DND-41 (cell line): ENCODE data around the gene MARVELD2.

Experiments
- ATAC-seq: fragments of 200-7000 bp; cut with Tn5 transposase; 3 replicates; pipeline ENCODE4 v1.9.1; 2021; ENCODE audit warnings: low read depth; ENCODE audit not compliant: insufficient read depth
- DNase-seq: peaks from one replicate; pipeline ENCODE4 v3.0.0-alpha.2; 2020
- H2AFZ ChIP-seq: 2 replicates; pipeline ENCODE4 v1.6.0; 2012; ENCODE audit warnings: low read depth, low read length
- H3K27ac ChIP-seq: 2 replicates; pipeline ENCODE4 v1.5.1; 2012; ENCODE audit warnings: low read length, inconsistent platforms
- H3K27me3 ChIP-seq: fragments of 200-600 bp; sonication (generic); 2 replicates; pipeline ENCODE4 v1.6.0; 2012; ENCODE audit warnings: low read length, mild to moderate bottlenecking, inconsistent platforms; ENCODE audit not compliant: insufficient read depth, poor library complexity
- H3K36me3 ChIP-seq: 2 replicates; pipeline ENCODE4 v1.5.1; 2012; ENCODE audit warnings: low read length, inconsistent platforms; ENCODE audit not compliant: insufficient read depth
- H3K4me1 ChIP-seq: 2 replicates; pipeline ENCODE4 v1.5.1; 2012; ENCODE audit warnings: mild to moderate bottlenecking, low read length; ENCODE audit not compliant: insufficient read depth
- H3K4me2 ChIP-seq: 2 replicates; pipeline ENCODE4 v1.6.0; 2012; ENCODE audit warnings: mild to moderate bottlenecking, moderate library complexity, low read length, inconsistent platforms; ENCODE audit not compliant: insufficient read depth
- H3K4me3 ChIP-seq, 2 experiments: fragments of 200-600 bp in 1 of 2; shearing (Covaris generic) in 1 of 2; 2 replicates each; pipeline ENCODE4 v1.5.1; 2012 to 2016; ENCODE audit warnings: inconsistent platforms in 2 of 2, low read length in 2 of 2, mild to moderate bottlenecking in 2 of 2, low read depth in 1 of 2, moderate library complexity in 1 of 2
- H3K79me2 ChIP-seq: 2 replicates; pipeline ENCODE4 v1.6.0; 2012; ENCODE audit warnings: low read length, inconsistent platforms; ENCODE audit not compliant: insufficient read depth
- H3K9ac ChIP-seq: 2 replicates; pipeline ENCODE4 v1.6.0; 2012; ENCODE audit warnings: low read depth, mild to moderate bottlenecking, inconsistent platforms, low read length, moderate library complexity
- H3K9me3 ChIP-seq: 2 replicates; pipeline ENCODE4 v1.5.1; 2012; ENCODE audit warnings: low read length, moderate library complexity, mild to moderate bottlenecking, inconsistent platforms; ENCODE audit not compliant: insufficient read depth, severe bottlenecking
- H4K20me1 ChIP-seq: 2 replicates; pipeline ENCODE4 v1.6.0; 2012; ENCODE audit warnings: low read length; ENCODE audit not compliant: insufficient read depth
- CTCF ChIP-seq: IDR thresholded peaks from 2 replicates; pipeline ENCODE4 v1.5.1; 2012; ENCODE audit warnings: borderline replicate concordance, low read length, moderate library complexity, mild to moderate bottlenecking; ENCODE audit not compliant: poor library complexity, severe bottlenecking; ENCODE audit errors: extremely low read depth
- EZH2 ChIP-seq: IDR thresholded peaks from 3 replicates; pipeline ENCODE4 v1.6.1; 2012; ENCODE audit warnings: borderline replicate concordance, low read depth, mild to moderate bottlenecking, moderate library complexity, low read length, inconsistent platforms; ENCODE audit not compliant: severe bottlenecking

MARVELD2 gene

GRCh38 chr5:69414885-69415583 lies at the start of gene MARVELD2:
Gene MARVELD2, plus strand, starts transcription at chr5:69415116. Its CDS starts 4,270 bp downstream, at chr5:69419386.
- no peak for DNase-seq
- Histone ChIP-seq H3K9me3 (no peaks in the 10 kb centered on the region), H4K20me1 (no peaks in the 10 kb centered on the region), H3K4me3 (no peak within 1 kb of the TSS), H3K36me3 (peaks cover 32% of the 10 kb centered on the region), H3K27ac (no peak within 1 kb of the TSS), H3K4me1 (no peaks in the 10 kb centered on the region), H3K9ac (no peak within 1 kb of the TSS), H2AFZ (no peak within 1 kb of the TSS), H3K4me2 (no peak within 1 kb of the TSS), H3K27me3 (no peaks in the 10 kb centered on the region), H3K79me2 (no peaks in the 10 kb centered on the region)
- no peak for TF ChIP-seq EZH2
- TF ChIP-seq CTCF: no peak
- no peak for ATAC-seq

GRCh38 chr5:69367697-69368279 lies 47.1 kb upstream of the MARVELD2 start:
- DNase-seq (no peak), ATAC-seq (no peak)
- Histone ChIP-seq H3K9me3 (no peaks in the 10 kb centered on the region), H3K27me3 (no peaks in the 10 kb centered on the region), H3K79me2 (peaks cover 96% of the 10 kb centered on the region), H3K9ac (peak overlapping the region; percentile 84), H3K4me3 (peak overlapping the region; percentile 86 to 94; a peak in 3 of 4 replicates), H3K36me3 (peaks cover 46% of the 10 kb centered on the region), H3K27ac (peak overlapping the region; percentile 96), H3K4me2 (peak overlapping the region; percentile 66), H4K20me1 (peaks cover 35% of the 10 kb centered on the region; the same call in 1 of the 2 replicates), H2AFZ (no peak overlapping the region), H3K4me1 (peaks cover 50% of the 10 kb centered on the region)
- TF ChIP-seq EZH2 (no peak), CTCF (no peak)

- H3K9ac ChIP-seq: peak overlapping the region; percentile 84
- ATAC-seq (peak; percentile 3; the same call in 2 of the 3 replicates), DNase-seq (peak; percentile 39)
- no peaks in the 10 kb centered on the region for H3K27me3 ChIP-seq
- no peaks in the 10 kb centered on the region for H3K9me3 ChIP-seq
- peak overlapping the region; percentile 86 to 94 for H3K4me3 ChIP-seq
- peaks cover 38% of the 10 kb centered on the region for H3K36me3 ChIP-seq
- peak overlapping the region; percentile 96 for H3K27ac ChIP-seq
- no peak for TF ChIP-seq CTCF
- peak overlapping the region; percentile 89 for H2AFZ ChIP-seq
- peaks cover 93% of the 10 kb centered on the region for H3K79me2 ChIP-seq
- H3K4me2 ChIP-seq: peak overlapping the region; percentile 66
- H3K4me1 ChIP-seq: peaks cover 51% of the 10 kb centered on the region
- peaks cover 31% of the 10 kb centered on the region; the same call in 1 of the 2 replicates for H4K20me1 ChIP-seq
Observed at GRCh38 chr5:69368458-69369339, 46.2 kb upstream of the MARVELD2 start.
